AG20443 (cell line): ENCODE measurements around the gene OR4D6.
"Not testable (repeated sequence)": the region's sequence is repeated elsewhere in the genome, so short reads cannot be mapped to it uniquely, and the experiment has no call there.

Experiments
- DNase-seq: peaks from one replicate; pipeline ENCODE4 v3.0.0; 2012; ENCODE audit warnings: low spot score, mixed read lengths

The OR4D6 gene

GRCh38 chr11:59456661-59457060 lies at the start of gene OR4D6:
TSS of gene OR4D6 (plus strand) at chr11:59456961. CDS start at chr11:59456961, 0 bp downstream.
- DNase-seq, result no peak

DNA sequence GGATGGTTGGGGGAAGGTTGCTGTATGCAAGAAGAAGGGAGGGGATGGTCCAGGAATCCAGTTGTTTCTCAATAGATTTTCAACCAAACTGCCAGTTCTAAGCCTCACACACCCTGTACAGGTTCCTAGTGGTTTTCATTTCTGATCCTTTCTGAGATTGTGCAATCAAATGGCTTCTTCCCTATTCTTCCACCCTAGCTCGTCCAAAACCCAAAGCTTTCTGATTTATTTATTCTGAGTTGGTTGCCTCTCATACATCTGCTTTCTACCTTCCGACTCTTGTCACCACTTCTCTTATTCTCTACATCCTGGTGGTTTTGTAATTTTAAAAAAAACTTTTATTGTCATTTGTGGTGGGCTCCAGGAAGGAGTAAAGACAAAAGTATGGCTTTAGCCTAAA lies 43.1 kb upstream of the OR4D6 start:
- DNase-seq, result no peak

GRCh38 chr11:59415111-59415510 lies 41.6 kb upstream of the OR4D6 start:
- DNase-seq, result no peak

- no peak for DNase-seq
Measured at GRCh38 chr11:59416613-59417012, 40.1 kb upstream of the OR4D6 start.

GRCh38 chr11:59417023-59417422 lies 39.7 kb upstream of the OR4D6 start:
- DNase-seq, result no peak

GRCh38 chr11:59418156-59418555 lies 38.6 kb upstream of the OR4D6 start:
- DNase-seq, result no peak

DNA sequence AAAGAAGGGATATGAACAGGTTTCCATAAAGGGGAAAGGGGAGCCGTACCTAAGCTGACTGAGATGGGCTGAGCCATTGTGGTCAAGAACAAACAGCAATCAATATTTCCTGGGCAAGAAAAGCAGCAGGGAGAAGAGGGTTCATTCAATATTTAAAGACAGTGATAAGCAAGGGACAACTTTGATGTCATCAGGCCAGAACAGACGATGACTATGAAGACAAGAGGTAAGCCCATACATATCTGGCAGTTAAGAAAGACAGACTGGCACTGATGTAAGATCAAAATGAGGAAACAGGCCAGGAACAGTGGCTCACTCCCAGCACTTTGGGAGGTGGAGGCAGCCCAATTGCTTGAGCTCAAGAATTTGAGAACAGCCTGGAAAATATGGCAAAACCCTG lies 32.9 kb upstream of the OR4D6 start:
- DNase-seq, result no peak

DNA sequence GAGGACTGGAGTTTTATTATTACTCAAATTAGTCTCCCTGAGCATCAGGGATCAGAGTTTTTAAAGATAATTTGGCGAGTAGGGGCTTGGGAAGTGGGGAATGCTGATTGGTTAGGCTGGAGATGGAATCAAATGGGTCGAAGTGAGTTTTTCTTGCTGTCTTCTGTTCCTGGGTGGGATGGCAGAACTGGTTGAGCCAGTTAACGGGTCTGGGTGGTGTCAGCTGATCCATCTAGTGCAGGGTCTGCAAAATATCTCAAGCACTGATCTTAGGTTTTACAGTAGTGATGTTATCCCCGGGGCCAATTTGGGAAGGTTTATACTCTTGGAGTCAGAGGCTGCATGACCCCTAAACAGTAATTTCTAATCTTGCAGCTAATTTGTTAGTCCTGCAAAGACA lies 31.6 kb upstream of the OR4D6 start:
- no peak for DNase-seq

- DNase-seq, result no peak
Measured at GRCh38 chr11:59426361-59427067, 30.2 kb upstream of the OR4D6 start, which contains the start of gene OR5A2. TSS of gene OR5A2 (minus strand) at chr11:59426413. CDS start at chr11:59422953, 3,460 bp downstream.

DNA sequence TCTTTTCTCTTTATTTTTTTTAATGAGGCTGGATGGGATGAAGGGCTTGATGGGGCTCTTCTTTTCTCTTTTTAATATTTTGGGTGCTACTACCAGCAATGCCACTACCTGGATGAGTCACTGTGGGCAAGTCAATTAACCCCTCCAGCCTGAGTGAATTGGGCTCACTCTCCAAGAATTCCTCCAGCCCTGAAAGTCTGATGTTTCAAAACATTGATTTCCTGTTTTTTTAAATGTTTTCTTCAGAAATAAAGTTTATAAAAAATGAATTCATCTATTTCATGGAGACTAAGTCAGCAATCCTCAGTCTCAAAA lies 29.7 kb upstream of the OR4D6 start:
- DNase-seq, result no peak

DNA sequence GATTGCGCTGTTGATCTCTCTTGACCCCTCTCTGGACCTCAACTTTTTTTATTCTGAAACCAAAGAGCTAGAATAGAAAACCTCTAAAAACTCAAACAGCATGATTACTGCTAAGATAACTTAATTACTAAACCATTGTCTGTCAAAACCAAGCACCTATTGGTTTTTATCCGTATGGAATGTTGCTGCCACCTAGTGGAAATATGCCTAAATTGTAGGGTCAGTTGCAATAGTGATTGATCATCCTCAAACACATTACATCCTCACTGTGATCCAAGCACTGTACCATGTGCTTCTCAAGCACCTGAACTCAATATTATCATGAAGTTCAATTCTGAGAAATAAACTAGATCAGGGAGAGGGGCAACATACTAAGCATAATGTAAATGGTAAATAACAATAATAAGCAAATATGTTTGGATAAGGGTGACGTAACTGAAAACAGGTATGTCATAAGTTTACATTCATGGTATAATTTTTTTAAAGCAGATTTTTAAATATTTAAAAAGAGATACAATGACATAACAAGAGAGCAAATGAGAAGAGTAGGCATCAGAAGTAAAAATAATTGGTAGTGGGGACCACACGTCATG lies 26.7 kb upstream of the OR4D6 start:
- peak; percentile 56 for DNase-seq

DNA sequence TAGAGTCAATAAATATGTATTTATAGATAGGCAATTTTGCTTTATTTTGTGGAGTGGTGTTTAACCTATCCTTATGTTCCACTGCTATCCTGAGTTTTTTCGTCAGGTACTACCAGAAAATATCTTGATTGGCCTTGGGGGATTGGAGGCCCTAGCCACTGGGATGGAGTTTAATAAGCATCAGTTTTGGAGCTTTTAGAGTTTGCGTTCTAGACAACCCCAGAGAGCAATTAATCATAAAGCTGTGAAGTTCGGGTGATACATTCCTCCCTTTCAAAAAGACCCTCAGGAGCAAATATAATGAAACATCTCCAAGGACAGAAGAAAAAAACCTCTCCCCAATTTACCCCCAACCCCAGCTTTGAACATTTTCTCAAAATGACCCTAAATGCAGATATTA lies 20.6 kb upstream of the OR4D6 start, which contains the start of gene OR5A1:
Gene OR5A1 (plus strand): TSS at position 301 of the 400 bp plus-strand sequence. CDS start 6,700 bp downstream, outside the sequence.
- no peak for DNase-seq

- DNase-seq, result no peak
Measured at GRCh38 chr11:59437770-59438169, 19.0 kb upstream of the OR4D6 start.

DNA sequence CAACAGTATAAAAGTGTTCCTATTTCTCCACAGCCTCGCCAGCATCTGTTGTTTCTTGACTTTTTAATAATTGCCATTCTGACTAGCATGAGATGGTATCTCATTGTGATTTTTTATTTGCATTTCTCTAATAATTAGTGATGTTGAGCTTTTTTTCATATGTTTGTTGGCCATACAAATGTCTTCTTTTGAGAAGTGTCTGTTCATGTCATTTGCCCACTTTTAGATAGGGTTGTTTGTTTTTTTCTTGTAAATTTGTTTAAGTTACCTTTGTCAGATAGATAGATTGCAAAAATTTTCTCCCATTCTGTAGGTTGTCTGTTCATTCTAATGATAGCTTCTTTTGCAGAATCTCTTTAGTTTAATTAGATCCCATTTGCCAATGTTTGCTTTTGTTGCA lies 11.1 kb upstream of the OR4D6 start:
- not testable (repeated sequence) for DNase-seq

- no peak for DNase-seq
Measured at GRCh38 chr11:59448484-59448883, 8.3 kb upstream of the OR4D6 start.

- DNase-seq, result no peak
Measured at GRCh38 chr11:59459916-59460315, 3.2 kb downstream of the OR4D6 start.

DNA sequence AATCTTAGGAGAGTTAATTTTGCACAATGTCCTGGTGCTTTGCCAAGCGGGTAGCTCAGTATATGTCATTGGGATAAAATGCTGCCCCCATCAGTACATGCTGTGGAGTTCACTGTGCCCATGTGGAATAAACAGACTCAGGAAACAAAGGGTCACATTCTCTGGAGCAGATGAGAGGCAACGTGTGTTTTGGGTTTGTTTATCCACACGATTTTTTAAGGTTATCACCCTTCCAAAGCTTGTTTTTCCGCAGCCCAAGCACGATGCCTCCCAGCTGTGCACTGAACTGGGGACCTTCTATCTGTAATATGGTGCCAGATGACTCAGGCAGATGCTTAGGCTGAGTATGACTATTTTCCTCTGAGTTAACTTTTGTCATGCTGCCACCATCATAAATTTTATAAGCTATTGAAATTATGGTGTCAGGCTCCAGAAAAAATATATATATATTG lies 6.5 kb downstream of the OR4D6 start:
- DNase-seq, result peak; percentile 27

DNA sequence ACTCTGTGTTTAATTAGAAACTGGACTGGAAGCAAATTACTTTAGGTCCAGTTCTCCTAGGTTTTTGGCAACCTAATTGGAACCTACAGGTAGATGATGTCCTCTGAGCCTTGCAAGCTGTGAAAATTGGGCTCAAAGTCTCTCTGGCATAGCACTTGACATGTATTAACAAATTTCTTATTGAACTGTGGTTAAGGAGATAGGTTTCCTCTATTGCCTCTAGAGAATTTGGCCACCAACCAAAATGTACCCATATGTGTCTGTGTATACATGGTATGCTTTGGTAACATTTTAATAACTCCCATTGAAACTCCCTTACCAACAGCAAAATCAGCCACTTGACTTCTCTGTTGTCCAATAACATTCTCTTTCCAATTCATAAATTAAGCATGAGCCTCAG lies 16.3 kb downstream of the OR4D6 start, which contains the start of gene OR4D10:
Gene OR4D10 (plus strand): TSS at position 301 of the 400 bp plus-strand sequence. CDS start 4,115 bp downstream, outside the sequence.
- DNase-seq, result no peak

DNA sequence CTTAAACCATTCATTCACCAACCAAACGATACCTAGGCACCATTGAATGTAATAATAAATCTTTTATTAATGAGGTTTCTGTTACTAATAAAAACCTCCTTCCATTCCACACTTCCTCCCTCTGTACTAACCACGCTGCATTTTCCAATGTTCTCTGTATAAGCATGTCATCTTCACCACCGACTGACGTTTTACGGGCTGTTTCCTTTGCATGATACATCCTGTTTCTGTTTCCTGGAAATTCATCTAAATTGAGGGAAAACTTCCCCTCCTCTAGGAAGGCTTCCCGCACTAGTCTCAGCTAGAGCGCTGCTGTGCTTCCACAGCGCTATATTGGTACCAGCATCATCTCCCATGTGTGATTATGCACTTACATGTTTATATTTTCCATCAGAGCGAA lies 18.4 kb downstream of the OR4D6 start:
- DNase-seq, result no peak

- no peak for DNase-seq
Measured at GRCh38 chr11:59479906-59480305, 23.1 kb downstream of the OR4D6 start.

DNA sequence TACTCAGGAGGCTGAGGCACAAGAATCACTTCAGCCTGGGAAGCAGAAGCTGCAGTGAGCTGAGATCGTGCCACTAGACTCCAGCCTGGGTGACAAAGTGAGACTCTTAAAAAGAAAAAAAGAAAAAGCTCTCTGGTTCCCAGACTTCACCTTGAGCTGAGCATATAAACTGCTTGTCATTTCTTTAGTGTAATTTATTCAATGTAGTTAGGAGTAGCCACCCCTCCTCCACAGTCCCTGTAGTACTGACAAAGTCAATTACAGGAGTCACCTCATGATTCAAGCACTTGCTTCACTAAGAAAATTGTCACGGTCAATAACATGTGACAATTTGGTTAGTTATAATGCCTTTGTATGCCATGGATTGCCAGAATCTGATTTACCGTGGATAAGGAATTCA lies 23.6 kb downstream of the OR4D6 start:
- no peak for DNase-seq

GRCh38 chr11:59501931-59502330 lies 45.2 kb downstream of the OR4D6 start:
- DNase-seq, result no peak

DNA sequence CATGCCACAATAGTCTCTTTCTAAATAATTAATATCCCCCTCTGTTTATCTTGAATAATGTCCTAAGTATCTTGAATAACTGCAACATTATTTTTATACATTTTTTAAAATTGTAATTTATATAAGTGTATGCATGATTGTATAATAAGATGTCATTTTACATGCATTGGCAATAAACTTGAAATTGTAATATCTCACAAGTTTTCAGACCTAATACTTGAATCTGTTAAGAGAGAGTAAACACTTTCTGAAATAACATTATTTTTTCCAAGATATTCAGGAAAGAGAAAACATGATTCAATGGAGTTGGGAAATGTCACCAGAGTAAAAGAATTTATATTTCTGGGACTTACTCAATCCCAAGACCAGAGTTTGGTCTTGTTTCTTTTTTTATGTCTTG lies 46.5 kb downstream of the OR4D6 start, which contains the start of gene OR4D11:
Gene OR4D11 (plus strand): TSS at position 301 of the 400 bp plus-strand sequence. CDS start 0 bp downstream, at position 301.
- DNase-seq, result no peak
